ENCODE data around the gene HPSE2. TPM values are rescaled to one million over a fixed set of nuclear protein-coding genes. Genes with fewer than 3 reads are reported as not detected.

HPSE2 gene
- total RNA-seq, 2 experiments from 2014 or later, result not detected

DNA sequence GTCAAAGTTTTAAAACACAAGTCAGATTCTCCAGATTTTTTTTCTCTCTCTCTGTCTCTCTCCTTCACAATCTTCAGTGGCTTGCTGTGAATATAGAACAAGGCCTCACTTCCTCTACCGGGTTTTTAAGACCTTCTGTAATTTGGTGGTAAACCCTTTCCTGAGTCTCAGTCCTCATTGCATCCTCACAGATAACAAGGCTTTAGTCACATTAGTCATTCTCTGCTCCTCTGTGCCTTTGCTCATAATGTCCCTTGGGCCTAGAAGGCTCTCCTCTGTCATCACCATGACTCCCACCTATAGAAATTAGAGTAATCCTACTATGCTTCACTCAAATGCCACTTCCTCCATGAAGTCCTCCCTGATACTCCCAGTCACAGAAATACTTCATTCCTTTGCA, 616.2 kb downstream of the HPSE2 start:
- Mint-ChIP-seq H3K9me3 (ENCODE audit: insufficient read depth) (no peaks in the 10 kb centered on the region), H3K4me1 (ENCODE audit: low read depth) (peaks cover 5% of the 10 kb centered on the region), H3K27me3 (ENCODE audit: low read depth) (peaks cover 13% of the 10 kb centered on the region), H3K36me3 (ENCODE audit: low read depth) (no peaks in the 10 kb centered on the region), H3K4me3 (no peak overlapping the region), H3K27ac (no peak overlapping the region)
- ATAC-seq (no peak), DNase-seq (no peak)
- ChIA-PET POLR2A (no interaction called here), CTCF (no interaction called here)

- no peak for ATAC-seq
- Mint-ChIP-seq H3K27me3 (ENCODE audit: low read depth) (peaks cover 11% of the 10 kb centered on the region), H3K4me1 (ENCODE audit: low read depth) (peaks cover 5% of the 10 kb centered on the region), H3K27ac (no peak overlapping the region), H3K4me3 (no peak overlapping the region), H3K9me3 (ENCODE audit: insufficient read depth) (no peaks in the 10 kb centered on the region), H3K36me3 (ENCODE audit: low read depth) (no peaks in the 10 kb centered on the region)
- no peak for DNase-seq
- ChIA-PET CTCF (no interaction called here), POLR2A (no interaction called here)
Measured at GRCh38 chr10:98617906-98618520, 617.6 kb downstream of the HPSE2 start.

DNA sequence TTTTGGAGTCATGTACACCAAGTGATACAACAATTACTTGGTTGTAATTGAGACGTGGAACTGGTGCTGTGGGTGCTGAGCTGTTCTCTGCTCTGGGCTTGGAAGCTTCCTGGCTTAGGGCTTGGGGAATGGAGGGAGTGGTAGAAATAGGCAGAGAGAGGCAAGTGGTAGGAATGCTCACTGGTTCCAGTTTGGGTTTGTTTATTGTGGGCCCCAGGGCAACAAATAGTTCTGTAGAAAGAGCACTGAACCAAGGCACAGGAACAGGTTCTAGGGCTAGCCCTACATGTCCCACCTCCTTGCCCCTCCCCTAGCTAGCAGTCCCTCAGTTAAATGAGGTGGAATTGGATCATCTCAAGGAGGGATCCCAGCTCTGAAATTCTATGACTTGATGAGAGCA, 622.2 kb downstream of the HPSE2 start:
- Mint-ChIP-seq H3K4me3 (no peak overlapping the region), H3K9me3 (ENCODE audit: insufficient read depth) (no peaks in the 10 kb centered on the region), H3K27ac (no peak overlapping the region), H3K4me1 (ENCODE audit: low read depth) (no peaks in the 10 kb centered on the region), H3K36me3 (ENCODE audit: low read depth) (no peaks in the 10 kb centered on the region), H3K27me3 (ENCODE audit: low read depth) (peaks cover 15% of the 10 kb centered on the region)
- ATAC-seq (no peak), DNase-seq (no peak)
- ChIA-PET POLR2A (no interaction called here), CTCF (no interaction called here)

GRCh38 chr10:98611436-98611835, 624.2 kb downstream of the HPSE2 start:
- DNase-seq (no peak), ATAC-seq (no peak)
- Mint-ChIP-seq H3K4me3 (no peak overlapping the region), H3K27ac (no peak overlapping the region), H3K9me3 (ENCODE audit: insufficient read depth) (no peaks in the 10 kb centered on the region), H3K4me1 (ENCODE audit: low read depth) (no peaks in the 10 kb centered on the region), H3K36me3 (ENCODE audit: low read depth) (no peaks in the 10 kb centered on the region), H3K27me3 (ENCODE audit: low read depth) (peaks cover 22% of the 10 kb centered on the region)
- CTCF ChIA-PET, result no interaction called here
- POLR2A ChIA-PET, result no interaction called here

DNA sequence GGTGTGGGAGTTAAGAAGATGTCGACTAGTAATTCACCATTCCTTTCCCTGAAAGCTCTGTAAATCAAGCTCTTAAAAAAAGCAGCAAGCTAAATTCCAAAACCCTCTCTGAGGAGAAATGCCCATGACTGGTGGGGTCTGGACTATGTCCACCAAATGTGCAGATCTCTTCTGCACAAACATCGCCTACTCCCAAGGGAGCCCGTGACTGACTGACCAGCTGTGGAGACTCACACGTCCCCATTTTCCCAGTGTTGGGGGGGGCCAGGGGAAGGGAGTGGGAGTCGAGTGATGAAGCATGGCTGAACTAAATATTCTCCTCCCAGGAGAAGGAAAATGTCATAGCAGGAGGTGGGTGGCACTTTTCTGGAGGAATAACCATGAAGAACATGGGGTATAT, 624.8 kb downstream of the HPSE2 start:
- DNase-seq (no peak), ATAC-seq (no peak)
- no peaks in the 10 kb centered on the region for H3K9me3 Mint-ChIP-seq (ENCODE audit: insufficient read depth)
- H3K27me3 Mint-ChIP-seq (ENCODE audit: low read depth), result peaks cover 18% of the 10 kb centered on the region
- H3K27ac Mint-ChIP-seq, result no peak overlapping the region
- no peak overlapping the region for H3K4me3 Mint-ChIP-seq
- ChIA-PET POLR2A (no interaction called here), CTCF (no interaction called here)
- no peaks in the 10 kb centered on the region for H3K36me3 Mint-ChIP-seq (ENCODE audit: low read depth)
- H3K4me1 Mint-ChIP-seq (ENCODE audit: low read depth), result no peaks in the 10 kb centered on the region

DNA sequence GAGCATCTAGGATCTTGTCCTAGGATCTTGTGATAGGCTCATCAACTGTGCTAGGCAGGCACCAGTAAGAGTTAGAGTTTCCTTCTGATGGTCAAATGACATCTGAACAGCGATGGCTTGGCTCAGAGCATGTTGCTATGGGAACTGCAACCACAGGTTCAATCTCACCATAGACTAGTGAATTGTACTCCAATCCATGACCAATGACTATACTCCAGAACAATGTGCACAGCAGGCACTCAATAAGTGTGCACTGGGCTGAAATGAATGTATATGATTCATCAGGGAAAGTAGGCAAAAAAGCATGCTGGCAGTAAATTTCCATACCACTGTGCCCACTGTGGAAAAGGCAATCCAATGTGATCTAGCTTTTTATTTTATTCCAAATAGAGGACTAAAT, 625.4 kb downstream of the HPSE2 start:
- POLR2A ChIA-PET, result no interaction called here
- Mint-ChIP-seq H3K36me3 (ENCODE audit: low read depth) (no peaks in the 10 kb centered on the region), H3K27ac (no peak overlapping the region), H3K9me3 (ENCODE audit: insufficient read depth) (no peaks in the 10 kb centered on the region), H3K27me3 (ENCODE audit: low read depth) (peaks cover 14% of the 10 kb centered on the region), H3K4me3 (no peak overlapping the region), H3K4me1 (ENCODE audit: low read depth) (no peaks in the 10 kb centered on the region)
- DNase-seq (no peak), ATAC-seq (no peak)
- CTCF ChIA-PET, result no interaction called here

DNA sequence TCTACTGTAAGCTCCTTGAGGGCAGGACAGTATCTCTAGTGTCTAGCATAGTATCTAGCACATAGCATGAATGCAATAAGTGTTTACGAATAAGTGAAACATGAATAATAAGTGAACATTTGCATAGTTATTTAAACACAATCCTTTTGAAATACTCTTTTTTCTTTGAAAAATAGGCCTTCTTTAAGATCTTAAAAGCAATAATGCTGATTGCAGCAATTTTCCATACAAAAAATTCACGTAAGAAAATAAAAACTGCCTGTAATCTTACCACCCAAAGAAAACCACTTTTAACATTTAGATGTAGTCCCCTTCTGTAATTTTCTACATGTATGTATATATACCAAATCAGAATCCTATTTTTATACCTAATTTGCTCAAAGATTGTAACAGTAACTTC, 626.4 kb downstream of the HPSE2 start:
- ChIA-PET CTCF (no interaction called here), POLR2A (no interaction called here)
- H3K27ac Mint-ChIP-seq, result no peak overlapping the region
- DNase-seq (no peak), ATAC-seq (no peak)
- no peaks in the 10 kb centered on the region for H3K36me3 Mint-ChIP-seq (ENCODE audit: low read depth)
- peaks cover 12% of the 10 kb centered on the region for H3K27me3 Mint-ChIP-seq (ENCODE audit: low read depth)
- no peaks in the 10 kb centered on the region for H3K4me1 Mint-ChIP-seq (ENCODE audit: low read depth)
- H3K4me3 Mint-ChIP-seq, result no peak overlapping the region
- H3K9me3 Mint-ChIP-seq (ENCODE audit: insufficient read depth), result no peaks in the 10 kb centered on the region

GRCh38 chr10:98608411-98608810, 627.2 kb downstream of the HPSE2 start:
- ChIA-PET CTCF (no interaction called here), POLR2A (no interaction called here)
- H3K27ac Mint-ChIP-seq, result no peak overlapping the region
- no peaks in the 10 kb centered on the region for H3K36me3 Mint-ChIP-seq (ENCODE audit: low read depth)
- H3K4me3 Mint-ChIP-seq, result no peak overlapping the region
- ATAC-seq (no peak), DNase-seq (no peak)
- no peaks in the 10 kb centered on the region for H3K9me3 Mint-ChIP-seq (ENCODE audit: insufficient read depth)
- H3K4me1 Mint-ChIP-seq (ENCODE audit: low read depth), result no peaks in the 10 kb centered on the region
- H3K27me3 Mint-ChIP-seq (ENCODE audit: low read depth), result peaks cover 12% of the 10 kb centered on the region

DNA sequence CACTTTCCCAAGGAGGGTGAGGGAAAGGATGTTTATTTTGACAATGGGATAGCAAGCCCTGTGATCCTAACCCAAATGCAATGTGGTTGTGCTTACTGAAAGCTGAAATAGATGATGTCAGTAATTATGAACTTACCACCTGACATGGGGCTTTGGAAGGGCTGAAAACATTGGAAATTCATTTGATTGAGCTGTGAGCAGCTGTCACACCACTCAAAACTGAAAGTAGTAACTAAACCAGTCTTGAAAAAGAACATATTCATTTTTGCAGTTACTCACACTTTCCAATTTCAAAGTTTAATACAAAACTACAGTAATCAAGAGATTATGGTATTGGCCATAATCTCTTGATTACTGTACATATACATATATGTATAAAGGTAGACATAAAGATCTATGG, 633.4 kb downstream of the HPSE2 start:
- no peak for ATAC-seq
- CTCF ChIA-PET, result no interaction called here
- peaks cover 10% of the 10 kb centered on the region for H3K9me3 Mint-ChIP-seq (ENCODE audit: insufficient read depth)

DNA sequence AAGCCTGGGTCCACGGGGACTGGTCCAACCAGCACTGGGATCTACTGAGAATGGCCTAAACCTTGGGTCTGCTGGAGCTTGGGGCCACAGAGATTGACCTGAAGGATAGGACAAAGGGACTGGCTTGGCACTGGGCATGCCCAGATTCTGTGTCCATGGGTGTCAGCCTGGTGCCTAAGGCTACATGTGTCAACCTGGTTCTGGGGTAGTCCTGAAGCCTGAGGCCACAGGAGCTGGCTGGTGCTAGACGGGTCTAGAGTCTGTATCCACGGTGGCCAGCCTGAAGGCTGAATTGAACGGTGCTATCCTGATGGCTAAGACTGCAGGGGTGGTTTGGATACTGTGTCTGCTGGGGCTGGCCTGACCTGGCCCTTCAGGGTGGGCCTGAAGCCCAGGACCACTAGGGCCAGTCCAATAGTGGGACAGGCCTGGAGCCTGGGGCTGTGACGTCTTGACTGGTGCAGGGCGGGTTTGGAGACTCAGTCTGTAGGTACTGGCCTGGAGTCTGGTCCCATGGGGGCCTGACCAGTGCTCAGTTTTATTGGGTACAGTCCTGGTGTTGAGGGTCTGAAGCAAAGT, 636.5 kb downstream of the HPSE2 start:
- POLR2A ChIA-PET, result no interaction called here
- Mint-ChIP-seq H3K9me3 (ENCODE audit: insufficient read depth) (peaks cover 13% of the 10 kb centered on the region), H3K36me3 (ENCODE audit: low read depth) (no peaks in the 10 kb centered on the region), H3K27ac (no peak overlapping the region), H3K4me1 (ENCODE audit: low read depth) (no peaks in the 10 kb centered on the region), H3K4me3 (no peak overlapping the region), H3K27me3 (ENCODE audit: low read depth) (no peaks in the 10 kb centered on the region)
- DNase-seq, result no peak
- CTCF ChIA-PET, result no interaction called here
- no peak for ATAC-seq

More for the DNA sequence above, 633.4 kb downstream of the HPSE2 start:
- Mint-ChIP-seq H3K4me1 (ENCODE audit: low read depth) (no peaks in the 10 kb centered on the region), H3K27ac (no peak overlapping the region), H3K36me3 (ENCODE audit: low read depth) (no peaks in the 10 kb centered on the region), H3K4me3 (no peak overlapping the region), H3K27me3 (ENCODE audit: low read depth) (peaks cover 3% of the 10 kb centered on the region)
- POLR2A ChIA-PET, result no interaction called here
- no peak for DNase-seq

GRCh38 chr10:98596404-98596803, 639.2 kb downstream of the HPSE2 start:
- H3K36me3 Mint-ChIP-seq (ENCODE audit: low read depth), result no peaks in the 10 kb centered on the region
- H3K27ac Mint-ChIP-seq, result no peak overlapping the region
- ATAC-seq (no peak), DNase-seq (no peak)
- H3K4me3 Mint-ChIP-seq, result no peak overlapping the region
- POLR2A ChIA-PET, result no interaction called here
- CTCF ChIA-PET, result no interaction called here
- peaks cover 13% of the 10 kb centered on the region for H3K9me3 Mint-ChIP-seq (ENCODE audit: insufficient read depth)
- H3K27me3 Mint-ChIP-seq (ENCODE audit: low read depth), result no peaks in the 10 kb centered on the region
- no peaks in the 10 kb centered on the region for H3K4me1 Mint-ChIP-seq (ENCODE audit: low read depth)

GRCh38 chr10:98589691-98590090, 646.0 kb downstream of the HPSE2 start:
- H3K36me3 Mint-ChIP-seq (ENCODE audit: low read depth), result no peaks in the 10 kb centered on the region
- H3K27ac Mint-ChIP-seq, result no peak overlapping the region
- no peaks in the 10 kb centered on the region for H3K9me3 Mint-ChIP-seq (ENCODE audit: insufficient read depth)
- DNase-seq (no peak), ATAC-seq (no peak)
- H3K4me1 Mint-ChIP-seq (ENCODE audit: low read depth), result no peaks in the 10 kb centered on the region
- ChIA-PET CTCF (no interaction called here), POLR2A (no interaction called here)
- H3K4me3 Mint-ChIP-seq, result no peak overlapping the region
- H3K27me3 Mint-ChIP-seq (ENCODE audit: low read depth), result peaks cover 2% of the 10 kb centered on the region

GRCh38 chr10:98589007-98589406, 646.6 kb downstream of the HPSE2 start:
- no peak for ATAC-seq
- POLR2A ChIA-PET, result no interaction called here
- no peak overlapping the region for H3K27ac Mint-ChIP-seq
- H3K9me3 Mint-ChIP-seq (ENCODE audit: insufficient read depth), result no peaks in the 10 kb centered on the region
- H3K36me3 Mint-ChIP-seq (ENCODE audit: low read depth), result no peaks in the 10 kb centered on the region
- no peaks in the 10 kb centered on the region for H3K4me1 Mint-ChIP-seq (ENCODE audit: low read depth)
- H3K27me3 Mint-ChIP-seq (ENCODE audit: low read depth), result peaks cover 2% of the 10 kb centered on the region
- no peak overlapping the region for H3K4me3 Mint-ChIP-seq
- CTCF ChIA-PET, result no interaction called here
- DNase-seq, result no peak

All from activated CD8-positive, alpha-beta T cell treated with anti-CD3 and anti-CD28 coated beads, Interleukin-2, amount 10 ng/mL, durations not matched to agents 7 days and 5 days (primary cell).